HuH-7 (cell line): Measurements from ENCODE around the gene CMTR1.
"Not testable (repeated sequence)": the region's sequence is repeated elsewhere in the genome, so short reads cannot be mapped to it uniquely, and the experiment has no call there.

Source experiments
- DNase-seq: peaks from one replicate; pipeline ENCODE4 v3.0.0; 2011; ENCODE audit warnings: low spot score

The CMTR1 gene, protein sequence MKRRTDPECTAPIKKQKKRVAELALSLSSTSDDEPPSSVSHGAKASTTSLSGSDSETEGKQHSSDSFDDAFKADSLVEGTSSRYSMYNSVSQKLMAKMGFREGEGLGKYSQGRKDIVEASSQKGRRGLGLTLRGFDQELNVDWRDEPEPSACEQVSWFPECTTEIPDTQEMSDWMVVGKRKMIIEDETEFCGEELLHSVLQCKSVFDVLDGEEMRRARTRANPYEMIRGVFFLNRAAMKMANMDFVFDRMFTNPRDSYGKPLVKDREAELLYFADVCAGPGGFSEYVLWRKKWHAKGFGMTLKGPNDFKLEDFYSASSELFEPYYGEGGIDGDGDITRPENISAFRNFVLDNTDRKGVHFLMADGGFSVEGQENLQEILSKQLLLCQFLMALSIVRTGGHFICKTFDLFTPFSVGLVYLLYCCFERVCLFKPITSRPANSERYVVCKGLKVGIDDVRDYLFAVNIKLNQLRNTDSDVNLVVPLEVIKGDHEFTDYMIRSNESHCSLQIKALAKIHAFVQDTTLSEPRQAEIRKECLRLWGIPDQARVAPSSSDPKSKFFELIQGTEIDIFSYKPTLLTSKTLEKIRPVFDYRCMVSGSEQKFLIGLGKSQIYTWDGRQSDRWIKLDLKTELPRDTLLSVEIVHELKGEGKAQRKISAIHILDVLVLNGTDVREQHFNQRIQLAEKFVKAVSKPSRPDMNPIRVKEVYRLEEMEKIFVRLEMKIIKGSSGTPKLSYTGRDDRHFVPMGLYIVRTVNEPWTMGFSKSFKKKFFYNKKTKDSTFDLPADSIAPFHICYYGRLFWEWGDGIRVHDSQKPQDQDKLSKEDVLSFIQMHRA

DNA sequence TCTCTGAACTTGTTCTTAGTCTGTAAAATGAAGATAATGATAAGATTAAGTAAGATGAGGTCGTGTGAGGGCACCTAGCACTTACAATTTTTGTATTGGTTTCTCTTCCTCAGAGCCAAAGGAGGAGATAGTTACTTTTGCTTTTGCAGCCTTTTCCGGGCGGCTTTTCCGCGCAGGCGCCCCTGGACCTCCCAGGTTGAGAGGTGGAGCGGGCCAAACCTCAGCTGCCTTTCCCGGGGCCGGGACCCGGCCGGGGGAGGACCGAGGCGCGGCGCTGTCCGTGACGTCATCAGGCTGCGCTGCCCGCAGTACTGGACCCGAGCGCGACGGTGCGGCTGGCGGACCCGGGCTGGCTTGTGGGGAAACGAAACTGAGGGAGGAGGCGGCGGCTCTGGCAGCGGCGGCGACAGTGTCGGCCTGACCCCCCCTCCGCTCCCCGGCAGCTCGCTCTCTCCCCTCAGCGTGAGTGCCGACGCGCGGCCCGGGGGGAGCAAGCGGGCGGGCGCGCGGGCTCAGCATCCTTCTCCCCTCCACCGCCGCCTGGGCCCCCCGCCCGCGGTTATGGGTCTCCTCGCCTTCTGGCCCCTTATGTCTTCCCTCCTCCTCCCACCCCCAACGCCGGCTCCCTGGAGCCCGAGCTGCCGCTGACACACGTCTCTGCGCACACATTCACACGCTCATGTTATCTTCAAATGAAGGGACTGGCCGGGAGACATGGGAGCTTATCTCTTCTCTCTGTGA lies at the start of gene CMTR1:
Gene CMTR1 (plus strand): TSS at position 306 of the 741 bp plus-strand sequence. CDS start 2,409 bp downstream, outside the sequence.
- peak; percentile 87 for DNase-seq

GRCh38 chr6:37388578-37388977 lies 44.4 kb upstream of the CMTR1 start:
- no peak for DNase-seq

DNA sequence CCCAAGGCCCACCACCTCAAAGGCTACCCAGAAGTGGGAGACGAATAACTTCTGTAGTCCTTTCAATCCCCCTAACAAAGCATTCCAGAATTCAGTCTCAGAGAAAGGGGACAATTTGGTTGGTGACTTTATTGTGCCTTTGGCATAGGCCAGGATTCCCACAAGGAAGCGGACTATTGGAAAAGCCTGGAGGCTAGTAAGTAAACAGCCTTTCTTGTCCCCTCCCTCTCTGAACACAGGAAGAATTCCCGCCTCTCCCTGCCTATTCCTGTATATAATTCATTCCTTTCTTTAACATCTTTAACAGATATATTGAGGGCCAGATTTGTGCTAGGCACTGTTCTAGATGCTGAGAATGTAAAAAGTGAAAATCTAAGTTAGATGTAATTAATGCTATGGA lies 43.2 kb upstream of the CMTR1 start:
- no peak for DNase-seq

DNA sequence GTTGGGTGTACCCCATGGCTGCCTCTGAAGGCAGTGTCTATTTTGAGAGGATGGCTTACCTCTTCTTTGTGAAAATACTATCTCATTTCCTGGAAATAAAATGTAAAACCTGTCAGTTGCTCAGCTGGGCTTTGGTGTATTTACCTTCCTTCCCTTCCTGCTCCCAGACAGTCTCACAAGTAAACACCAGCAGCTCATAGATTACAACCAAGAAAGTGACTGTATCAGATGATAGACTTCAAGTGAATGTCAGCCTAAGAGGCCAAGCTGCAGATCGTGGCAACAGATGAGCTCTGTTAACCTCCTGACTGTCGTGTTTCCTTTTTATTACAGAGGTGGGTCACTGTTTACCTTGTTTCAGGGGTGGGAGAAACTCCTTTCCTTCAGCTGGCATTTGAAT lies 41.9 kb upstream of the CMTR1 start:
- DNase-seq: no peak

DNA sequence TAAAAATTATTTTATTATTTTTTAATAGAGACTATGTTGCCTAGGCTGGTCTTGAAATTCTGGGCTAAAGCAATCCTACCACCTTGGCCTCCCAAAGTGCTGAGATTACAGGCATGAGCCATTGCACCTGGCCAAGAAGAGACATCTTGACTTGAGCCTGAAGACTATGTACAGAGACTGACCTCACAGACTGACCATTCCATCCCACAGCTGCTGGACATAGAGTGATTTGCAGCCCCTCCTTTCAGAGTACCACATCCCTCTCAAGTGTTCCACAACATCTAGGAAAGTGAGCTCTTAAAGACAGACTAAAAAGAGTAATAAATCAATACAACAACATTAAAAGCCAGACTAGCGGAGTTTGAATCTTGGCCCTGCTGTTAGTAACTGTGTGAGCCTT lies 40.2 kb upstream of the CMTR1 start:
- no peak for DNase-seq

- DNase-seq: no peak
These were observed 39.6 kb upstream of the CMTR1 start for GRCh38 chr6:37393381-37393929.

DNA sequence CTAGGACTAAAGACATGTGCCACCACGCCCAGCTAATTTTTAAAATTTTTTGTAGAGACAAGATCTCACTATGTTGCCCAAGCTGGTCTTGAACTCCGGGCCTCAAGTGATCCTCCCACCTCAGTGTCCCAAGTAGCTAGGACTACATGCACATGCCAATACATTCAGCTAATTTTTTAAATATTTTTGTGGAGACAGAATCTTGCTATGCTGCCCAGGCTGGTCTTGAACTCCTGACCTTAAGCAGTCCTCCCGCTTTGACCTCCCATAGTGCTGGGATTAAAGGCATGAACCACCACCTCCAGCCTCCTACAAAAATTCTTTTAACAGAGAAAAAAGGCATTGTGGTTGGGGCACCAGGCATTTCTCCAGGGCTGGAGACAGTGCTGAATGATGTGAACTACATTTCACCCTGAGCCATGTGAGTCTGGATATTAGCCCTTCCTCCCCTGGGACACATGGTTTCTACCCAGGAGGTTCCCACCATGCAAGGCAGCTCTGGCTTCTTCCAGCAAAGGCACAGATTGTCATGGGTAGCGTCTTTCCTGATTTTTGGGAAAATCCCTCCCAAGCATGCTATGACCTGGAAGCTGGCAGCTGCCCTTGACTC lies 36.3 kb upstream of the CMTR1 start:
- no peak for DNase-seq

DNA sequence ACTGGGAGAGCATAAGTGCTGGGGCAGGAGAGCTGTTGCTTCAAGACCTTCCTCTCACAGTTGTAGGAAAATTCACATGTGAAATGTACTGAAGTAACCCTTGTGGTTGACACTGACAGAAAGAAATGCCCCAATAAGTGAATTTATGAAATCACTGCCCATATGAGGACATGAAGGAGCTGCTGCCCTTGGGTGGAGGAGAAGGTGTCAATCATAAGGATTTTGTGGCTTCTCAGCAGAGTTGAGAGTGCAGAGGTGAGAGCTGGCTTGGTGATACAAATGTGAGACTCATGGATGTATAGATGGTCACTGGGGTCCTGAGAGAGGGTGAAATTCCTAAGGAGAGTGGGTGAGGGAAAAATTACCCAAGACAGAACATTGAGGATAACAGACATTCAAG lies 33.9 kb upstream of the CMTR1 start:
- DNase-seq: no peak

- no peak for DNase-seq
These were observed 33.1 kb upstream of the CMTR1 start for GRCh38 chr6:37399795-37400490.

- not testable (repeated sequence) for DNase-seq
These were observed 31.4 kb upstream of the CMTR1 start for GRCh38 chr6:37401658-37402057.

GRCh38 chr6:37406726-37407341 lies 26.2 kb upstream of the CMTR1 start:
- DNase-seq: no peak

DNA sequence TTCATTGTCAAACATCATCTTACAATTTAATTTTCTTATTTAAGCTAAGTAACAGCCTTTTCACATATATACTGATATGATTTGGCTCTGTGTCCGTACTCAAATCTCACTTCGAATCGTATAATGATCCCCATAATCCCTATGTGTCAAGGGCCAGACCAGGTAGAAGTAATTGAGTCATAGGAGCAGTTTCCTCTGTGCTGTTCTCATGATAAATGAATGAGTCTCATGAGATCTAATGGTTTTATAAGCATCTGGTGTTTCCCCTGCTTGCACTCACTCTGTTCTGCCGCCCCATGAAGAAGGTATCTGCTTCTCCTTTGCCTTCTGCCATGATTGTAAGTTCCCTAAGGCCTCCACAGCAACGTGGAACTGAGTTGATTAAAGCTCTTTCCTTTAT lies 25.1 kb upstream of the CMTR1 start:
- DNase-seq: no peak

- no peak for DNase-seq
These were observed 23.5 kb upstream of the CMTR1 start for GRCh38 chr6:37409501-37409900.

GRCh38 chr6:37417393-37417792 lies 15.6 kb upstream of the CMTR1 start:
- no peak for DNase-seq

DNA sequence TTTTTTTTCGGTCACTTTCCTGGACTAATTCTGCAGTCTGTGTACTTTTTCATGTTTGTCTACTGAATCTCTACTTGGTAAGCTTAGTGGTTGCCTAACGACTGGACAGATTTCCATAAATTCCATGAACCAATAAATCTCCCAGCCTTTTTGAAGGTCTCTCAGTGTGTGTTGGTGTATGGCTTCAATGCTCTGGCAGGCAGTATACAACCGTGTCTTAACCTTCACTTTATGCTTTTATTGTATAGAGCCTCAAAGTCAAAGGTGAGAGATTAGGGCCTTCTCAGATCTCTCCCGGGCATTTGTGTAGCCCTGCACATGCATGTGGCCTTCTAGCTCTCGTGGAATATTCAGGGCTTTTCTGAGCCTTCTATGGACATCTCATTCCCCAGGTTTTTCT lies 14.3 kb upstream of the CMTR1 start:
- DNase-seq: no peak

DNA sequence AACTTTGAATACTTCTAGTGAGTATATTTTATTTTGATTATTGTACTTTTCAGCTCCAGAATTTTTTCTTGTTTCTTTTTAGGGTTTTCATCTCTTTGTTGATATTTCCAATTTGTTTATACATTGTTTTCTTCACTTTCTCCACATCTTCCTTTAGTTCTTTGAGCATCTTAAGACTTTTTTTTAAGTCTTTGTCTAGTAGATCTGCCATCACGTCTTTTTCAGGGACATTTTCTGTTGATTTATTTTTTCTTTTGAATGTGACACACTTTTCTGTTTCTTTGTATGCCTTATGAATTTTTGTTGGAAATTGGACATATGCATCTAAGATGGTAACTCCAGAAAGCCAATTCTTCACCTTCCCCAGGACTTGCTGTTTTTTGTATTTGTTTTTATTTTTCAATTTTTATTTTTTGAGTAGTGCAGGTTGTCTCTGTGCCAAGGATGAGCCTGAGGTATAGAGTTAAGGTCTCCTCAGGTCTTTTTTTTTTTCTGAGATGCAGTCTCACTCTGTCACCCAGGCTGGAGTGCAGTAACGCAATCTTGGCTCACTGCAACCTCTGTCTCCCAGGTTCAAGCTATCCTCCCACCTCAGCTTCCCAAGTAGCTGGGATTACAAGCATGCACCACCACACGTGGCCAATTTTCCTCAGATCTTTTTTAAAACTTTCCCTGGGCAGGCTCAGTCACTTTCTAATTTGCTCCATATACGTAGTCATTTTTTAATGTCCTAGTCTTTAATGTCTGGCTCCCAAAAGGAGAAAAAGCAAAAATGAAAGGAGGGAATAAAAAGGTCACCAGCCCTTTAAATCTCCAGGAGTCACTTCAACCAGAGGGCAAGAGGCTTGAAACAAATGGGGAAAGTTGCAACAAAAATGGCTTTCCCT lies 6.7 kb upstream of the CMTR1 start:
- no peak for DNase-seq

DNA sequence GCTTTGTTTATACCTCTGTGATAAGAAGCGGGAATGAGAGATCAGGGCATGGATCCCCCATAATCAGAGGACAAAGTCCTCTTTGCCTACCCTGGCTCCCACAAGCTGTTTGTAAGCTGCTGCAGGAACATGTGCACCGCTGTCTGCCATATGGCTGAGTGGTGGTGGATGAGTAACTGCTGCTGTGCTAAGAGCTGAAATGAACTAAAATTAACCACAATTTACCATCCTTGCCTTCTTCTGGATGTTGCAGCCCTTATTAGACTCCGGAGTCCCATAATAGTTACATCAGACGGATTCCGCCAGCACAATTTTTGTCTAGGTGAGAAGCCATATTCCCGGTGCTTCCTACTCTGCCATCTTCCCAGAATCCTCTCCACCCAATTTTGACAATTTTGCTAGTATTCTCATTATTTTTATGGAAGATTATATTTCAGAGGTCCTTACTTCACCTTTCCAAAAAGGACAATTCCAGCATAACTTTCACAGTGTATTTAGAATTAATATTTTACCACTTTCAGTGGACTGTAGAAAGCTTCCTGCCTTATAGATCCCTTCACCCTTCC lies 6.0 kb upstream of the CMTR1 start:
- no peak for DNase-seq

DNA sequence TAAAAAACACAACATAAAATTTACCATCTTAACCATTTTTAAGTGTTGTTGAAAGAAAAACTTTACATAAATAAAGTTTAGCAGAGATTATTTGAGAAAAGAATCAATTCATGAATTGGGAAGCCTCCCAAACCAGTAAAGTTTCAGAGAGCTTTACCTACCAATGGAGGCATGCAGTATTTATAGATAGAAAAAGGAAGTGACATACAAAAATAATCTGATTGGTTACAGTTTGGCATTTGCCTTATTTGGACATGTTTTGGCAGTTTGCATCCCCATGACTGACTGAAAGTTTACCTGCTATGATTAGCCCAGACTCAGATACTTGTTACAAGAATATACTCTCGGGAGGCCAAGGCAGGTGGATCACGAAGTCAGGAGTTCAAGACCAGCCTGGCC lies 3.7 kb upstream of the CMTR1 start:
- no peak for DNase-seq

- DNase-seq: no peak
These were observed 468 bp upstream of the CMTR1 start for GRCh38 chr6:37432590-37432915.
